Measurements from ENCODE around the gene D2HGDH.

Gene D2HGDH

DNA sequence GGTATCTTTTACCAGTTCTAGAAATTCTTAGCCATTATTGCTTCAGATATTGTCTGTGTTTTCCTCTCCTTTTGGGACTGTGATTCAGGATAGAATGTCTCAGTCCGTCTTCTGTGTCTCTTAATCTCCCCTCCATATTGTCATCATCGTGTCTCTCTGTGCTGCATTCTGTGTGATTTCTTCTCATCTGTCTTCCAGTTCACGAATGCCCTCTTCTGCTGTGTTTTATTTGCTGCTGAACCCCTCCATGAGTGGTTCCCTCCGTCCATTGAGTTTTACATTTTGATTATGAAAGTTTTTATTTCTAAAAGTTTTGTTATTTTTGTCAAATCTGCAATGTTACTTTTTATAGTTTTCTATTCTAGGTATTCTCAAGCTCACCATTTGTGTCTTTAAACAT is 11.7 kb downstream of the D2HGDH start:
- H3K4me3 ChIP-seq (ENCODE audit: low read length) = no peak overlapping the region
- TF ChIP-seq, protein P1, sequence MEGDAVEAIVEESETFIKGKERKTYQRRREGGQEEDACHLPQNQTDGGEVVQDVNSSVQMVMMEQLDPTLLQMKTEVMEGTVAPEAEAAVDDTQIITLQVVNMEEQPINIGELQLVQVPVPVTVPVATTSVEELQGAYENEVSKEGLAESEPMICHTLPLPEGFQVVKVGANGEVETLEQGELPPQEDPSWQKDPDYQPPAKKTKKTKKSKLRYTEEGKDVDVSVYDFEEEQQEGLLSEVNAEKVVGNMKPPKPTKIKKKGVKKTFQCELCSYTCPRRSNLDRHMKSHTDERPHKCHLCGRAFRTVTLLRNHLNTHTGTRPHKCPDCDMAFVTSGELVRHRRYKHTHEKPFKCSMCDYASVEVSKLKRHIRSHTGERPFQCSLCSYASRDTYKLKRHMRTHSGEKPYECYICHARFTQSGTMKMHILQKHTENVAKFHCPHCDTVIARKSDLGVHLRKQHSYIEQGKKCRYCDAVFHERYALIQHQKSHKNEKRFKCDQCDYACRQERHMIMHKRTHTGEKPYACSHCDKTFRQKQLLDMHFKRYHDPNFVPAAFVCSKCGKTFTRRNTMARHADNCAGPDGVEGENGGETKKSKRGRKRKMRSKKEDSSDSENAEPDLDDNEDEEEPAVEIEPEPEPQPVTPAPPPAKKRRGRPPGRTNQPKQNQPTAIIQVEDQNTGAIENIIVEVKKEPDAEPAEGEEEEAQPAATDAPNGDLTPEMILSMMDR (conservative IDR thresholded peaks at IDR 0.05; ENCODE audit: low read length) = no peak
- DNase-seq (ENCODE audit: low read depth) = no peak

DNA sequence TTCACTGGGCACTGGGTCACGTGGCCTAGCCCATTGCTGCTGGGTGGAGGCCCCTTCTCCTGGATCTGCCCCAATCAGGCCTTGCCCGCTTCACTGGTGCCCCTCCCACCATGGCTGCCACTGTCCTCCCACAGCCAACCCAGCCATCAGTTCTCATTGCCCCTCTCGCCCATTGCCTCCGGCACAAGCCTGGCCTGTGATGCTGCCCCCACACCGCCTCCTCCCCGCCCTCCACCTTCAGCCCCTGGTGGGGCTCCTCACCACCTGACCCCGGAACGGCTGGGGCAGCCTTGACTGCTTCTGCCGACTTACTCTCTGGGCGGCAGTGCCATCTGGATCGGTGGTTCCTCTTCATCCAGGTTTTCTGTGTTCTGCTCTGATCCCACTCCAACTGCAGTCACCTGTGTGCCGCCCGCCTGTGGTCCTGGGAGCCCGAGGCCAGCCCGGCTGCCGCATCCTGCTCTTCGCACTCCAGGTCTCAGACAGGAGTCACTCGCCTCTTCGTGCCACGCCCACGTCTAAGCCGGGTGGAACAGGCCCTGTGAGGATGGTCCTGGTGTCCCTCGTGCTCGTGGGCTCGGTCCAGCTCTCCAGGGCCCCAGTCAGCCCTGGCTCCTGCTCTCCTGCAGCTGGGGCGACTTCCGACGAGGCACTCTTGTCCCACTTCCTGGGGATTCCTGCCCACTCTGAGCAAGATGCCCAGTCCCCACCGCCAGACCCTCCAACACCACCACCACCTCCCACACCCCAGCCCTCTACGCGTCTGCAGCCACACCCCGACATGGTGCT is 14.2 kb downstream of the D2HGDH start:
- H3K4me3 ChIP-seq (ENCODE audit: low read length) = no peak overlapping the region
- TF ChIP-seq, protein P1 (conservative IDR thresholded peaks at IDR 0.05; ENCODE audit: low read length) = no peak

DNA sequence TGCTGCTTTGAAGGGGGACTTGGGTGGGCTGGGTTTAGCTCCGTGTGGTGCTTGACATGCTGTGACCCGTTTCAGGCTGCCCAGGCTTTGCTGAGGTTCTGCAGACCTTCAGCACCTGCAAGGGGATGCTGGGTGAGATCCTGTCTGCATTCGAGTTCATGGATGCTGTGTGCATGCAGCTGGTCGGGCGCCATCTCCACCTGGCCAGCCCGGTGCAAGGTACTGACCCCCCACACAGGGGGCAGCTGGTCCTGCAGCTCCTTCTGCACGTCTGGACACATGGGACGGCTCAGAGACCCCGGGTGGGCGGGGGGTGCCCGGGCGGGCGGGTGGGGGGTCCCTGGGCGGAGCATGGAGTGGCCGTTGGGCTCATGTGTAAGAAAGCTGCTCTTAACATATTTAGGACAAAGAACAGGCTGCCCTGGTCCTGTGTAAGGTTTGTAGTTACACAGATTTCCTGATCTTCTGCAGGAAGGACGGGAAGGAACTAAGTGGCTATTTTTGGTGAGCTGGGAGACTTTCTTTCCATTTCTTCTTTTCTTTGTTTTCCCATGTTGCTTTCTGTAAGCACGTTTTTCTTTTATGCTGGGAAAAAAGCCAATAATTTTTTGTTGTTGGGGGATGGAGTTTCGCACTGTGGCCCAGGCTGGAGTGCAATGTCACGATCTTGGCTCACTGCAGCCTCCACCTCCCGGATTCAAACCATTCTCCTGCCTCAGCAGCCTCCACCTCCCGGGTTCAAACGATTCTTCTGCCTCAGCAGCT is 15.8 kb downstream of the D2HGDH start:
- TF ChIP-seq, protein P1 (conservative IDR thresholded peaks at IDR 0.05; ENCODE audit: low read length) = no peak
- no peak for DNase-seq (ENCODE audit: low read depth)

More for the DNA sequence above, 14.2 kb downstream of the D2HGDH start:
- no peak for DNase-seq (ENCODE audit: low read depth)

DNA sequence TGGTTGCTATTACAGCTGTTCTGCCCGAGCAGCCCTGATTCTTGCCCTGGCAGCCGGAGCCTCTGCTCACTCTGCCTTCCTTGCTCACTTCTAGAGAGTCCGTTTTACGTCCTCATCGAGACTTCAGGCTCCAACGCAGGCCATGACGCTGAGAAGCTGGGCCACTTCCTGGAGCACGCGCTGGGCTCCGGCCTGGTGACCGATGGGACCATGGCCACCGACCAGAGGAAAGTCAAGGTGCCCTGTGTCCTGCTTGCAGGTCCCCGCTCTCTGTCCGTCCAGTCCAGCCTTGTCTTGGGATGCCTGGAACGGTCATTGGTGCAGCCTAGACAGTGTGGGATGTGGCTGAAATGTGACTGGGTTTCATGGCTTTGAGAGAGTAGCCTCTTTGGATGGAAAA is 16.7 kb downstream of the D2HGDH start:
- DNase-seq (ENCODE audit: low read depth) = no peak
- no peak overlapping the region for H3K4me3 ChIP-seq (ENCODE audit: low read length)
- TF ChIP-seq, protein P1 (conservative IDR thresholded peaks at IDR 0.05; ENCODE audit: low read length) = no peak

More for the DNA sequence above, 15.8 kb downstream of the D2HGDH start:
- H3K4me3 ChIP-seq (ENCODE audit: low read length) = no peak overlapping the region

DNA sequence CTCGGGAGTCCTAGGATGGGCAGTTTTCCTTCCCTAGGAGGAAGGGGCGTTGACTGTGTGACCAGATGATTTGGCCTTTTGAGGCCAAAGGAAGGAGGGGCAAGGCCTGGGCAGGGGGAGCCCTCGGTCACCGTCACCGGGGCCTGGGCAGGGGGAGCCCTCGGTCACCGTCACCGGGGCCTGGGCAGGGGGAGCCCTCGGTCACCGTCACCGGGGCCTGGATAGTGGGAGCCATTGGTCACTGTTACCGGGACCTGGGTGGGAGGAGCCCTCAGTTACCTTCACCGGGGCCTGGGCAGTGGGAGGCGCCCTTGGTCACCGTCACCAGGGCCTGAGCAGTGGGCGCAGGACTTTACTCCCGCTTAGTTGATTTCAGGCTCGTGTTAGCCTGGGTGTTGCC is 17.3 kb downstream of the D2HGDH start:
- DNase-seq (ENCODE audit: low read depth) = no peak
- H3K4me3 ChIP-seq (ENCODE audit: low read length) = no peak overlapping the region
- TF ChIP-seq, protein P1 (conservative IDR thresholded peaks at IDR 0.05; ENCODE audit: low read length) = no peak

DNA sequence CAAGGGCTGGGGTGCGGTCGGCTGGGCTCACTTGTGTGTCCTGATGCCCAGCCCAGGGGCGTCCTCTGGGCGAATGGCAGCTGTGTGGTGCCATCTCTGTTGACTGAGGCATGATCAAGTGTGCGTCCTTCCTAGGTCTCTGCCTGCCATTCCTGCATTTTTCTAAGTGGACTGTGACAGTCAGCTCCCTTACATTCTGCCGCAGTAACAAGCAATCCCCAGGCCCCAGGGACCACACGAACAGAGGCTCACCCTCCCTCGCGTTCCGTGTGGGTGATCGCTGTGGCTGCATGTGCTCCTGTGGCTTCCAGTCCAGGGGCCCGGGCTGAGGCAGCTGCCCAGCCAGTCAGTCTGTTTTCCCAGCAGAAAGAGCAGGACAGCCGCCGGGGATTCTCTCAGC is 17.8 kb downstream of the D2HGDH start:
- TF ChIP-seq, protein P1 (conservative IDR thresholded peaks at IDR 0.05; ENCODE audit: low read length) = no peak
- no peak overlapping the region for H3K4me3 ChIP-seq (ENCODE audit: low read length)
- DNase-seq (ENCODE audit: low read depth) = no peak
